Transverse colon (tissue), 4 donors: ENCODE results near the gene NPPA.

Experiments
- EP300 ChIP-seq: sonication (generic); formaldehyde crosslinking; IDR thresholded peaks from one replicate; pipeline ENCODE4 v1.6.1; 2017; ENCODE audit warnings: antibody characterized with exemption, low read depth
- POLR2A ChIP-seq: fragments of 450-650 bp; IDR thresholded peaks from one replicate; pipeline ENCODE4 v1.6.1; 2016; ENCODE audit warnings: antibody characterized with exemption, mild to moderate bottlenecking, moderate library complexity
- POLR2AphosphoS5 ChIP-seq, 3 donors: sonication (generic); formaldehyde crosslinking; IDR thresholded peaks; one replicate each; pipeline ENCODE4 v1.6.1; 2016; ENCODE audit warnings: antibody characterized with exemption in 3 of 3
- TF ChIP-seq, protein P1 (sequence below), 5 experiments: fragments of 200-600 bp in 3 of 5; fragments of 450-650 bp in 2 of 5; sonication (generic) in 3 of 5; IDR thresholded peaks; 1 replicate in 2 of 5; 2 replicates in 3 of 5; pipeline ENCODE4 v1.5.1; 2016 to 2017; ENCODE audit warnings: antibody characterized with exemption in 5 of 5, inconsistent platforms in 3 of 5, mild to moderate bottlenecking in 2 of 5, moderate library complexity in 1 of 5

DNA sequence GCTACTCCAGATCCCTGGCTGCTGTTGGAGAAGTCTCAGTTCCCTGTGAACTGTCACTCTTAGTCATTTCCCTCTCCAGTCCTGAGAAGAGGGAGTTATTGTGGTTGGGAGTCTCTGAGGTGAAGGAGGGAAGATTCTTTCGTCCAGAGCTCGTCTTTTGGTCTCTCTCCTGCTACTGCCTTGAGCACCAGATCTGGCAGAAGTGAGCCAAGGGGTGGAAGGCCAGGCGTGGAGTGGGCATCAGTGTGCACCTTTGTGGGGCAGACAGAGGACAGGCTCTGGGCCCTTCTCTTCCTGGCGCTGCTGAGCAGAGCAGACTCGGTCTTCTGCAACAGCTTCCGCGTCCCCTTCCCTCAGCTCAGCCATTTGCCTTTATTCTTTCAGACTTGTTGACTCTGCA lies 22.5 kb downstream of the NPPA start:
- no peak for TF ChIP-seq EP300
- TF ChIP-seq, protein P1, sequence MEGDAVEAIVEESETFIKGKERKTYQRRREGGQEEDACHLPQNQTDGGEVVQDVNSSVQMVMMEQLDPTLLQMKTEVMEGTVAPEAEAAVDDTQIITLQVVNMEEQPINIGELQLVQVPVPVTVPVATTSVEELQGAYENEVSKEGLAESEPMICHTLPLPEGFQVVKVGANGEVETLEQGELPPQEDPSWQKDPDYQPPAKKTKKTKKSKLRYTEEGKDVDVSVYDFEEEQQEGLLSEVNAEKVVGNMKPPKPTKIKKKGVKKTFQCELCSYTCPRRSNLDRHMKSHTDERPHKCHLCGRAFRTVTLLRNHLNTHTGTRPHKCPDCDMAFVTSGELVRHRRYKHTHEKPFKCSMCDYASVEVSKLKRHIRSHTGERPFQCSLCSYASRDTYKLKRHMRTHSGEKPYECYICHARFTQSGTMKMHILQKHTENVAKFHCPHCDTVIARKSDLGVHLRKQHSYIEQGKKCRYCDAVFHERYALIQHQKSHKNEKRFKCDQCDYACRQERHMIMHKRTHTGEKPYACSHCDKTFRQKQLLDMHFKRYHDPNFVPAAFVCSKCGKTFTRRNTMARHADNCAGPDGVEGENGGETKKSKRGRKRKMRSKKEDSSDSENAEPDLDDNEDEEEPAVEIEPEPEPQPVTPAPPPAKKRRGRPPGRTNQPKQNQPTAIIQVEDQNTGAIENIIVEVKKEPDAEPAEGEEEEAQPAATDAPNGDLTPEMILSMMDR (IDR thresholded peaks at IDR 0.05) = no peak
- no peak for TF ChIP-seq POLR2A
- no peak for TF ChIP-seq POLR2AphosphoS5 (IDR thresholded peaks at IDR 0.05)
